GM12873 (cell line): ENCODE data around the gene CPLX4.
A peak's percentile ranks its signal among the peaks of the same experiment; 100 is the strongest.

ENCODE experiments used
- TF ChIP-seq, protein P1 (sequence below): IDR thresholded peaks from 2 replicates; pipeline ENCODE4 v1.5.1; 2012; ENCODE audit warnings: low read depth, mild to moderate bottlenecking, moderate library complexity, low read length, control low read depth; ENCODE audit not compliant: insufficient read depth; ENCODE audit errors: missing control alignments

The CPLX4 gene

DNA sequence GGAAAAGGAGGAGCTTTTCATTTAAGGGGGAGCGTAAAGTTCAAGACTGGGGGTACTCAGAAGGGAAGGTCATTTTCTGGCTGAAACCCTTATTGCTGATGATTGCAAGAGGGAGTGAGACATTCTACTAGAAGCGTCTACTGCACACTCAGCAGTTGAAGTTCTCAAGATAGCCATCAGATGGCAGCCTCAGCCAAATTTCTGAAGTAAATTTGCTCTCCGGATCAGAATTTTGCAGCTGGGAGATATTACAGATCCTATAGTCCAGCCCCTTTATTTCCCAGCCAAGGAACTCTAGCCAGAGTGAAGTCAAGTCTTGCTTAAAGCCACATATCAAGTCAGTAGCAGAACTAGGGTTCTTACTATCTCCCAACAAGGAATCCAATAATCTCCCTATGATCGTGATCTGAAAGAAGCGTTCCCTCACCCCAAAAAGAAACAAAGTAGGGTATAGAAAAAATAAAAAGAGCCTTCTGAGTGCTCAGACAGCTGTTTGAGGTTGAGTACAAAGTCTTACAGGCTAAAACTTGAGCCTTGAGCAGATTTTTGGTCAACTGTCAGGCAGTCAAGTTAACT, 69.2 kb downstream of the CPLX4 start:
- TF ChIP-seq, protein P1, sequence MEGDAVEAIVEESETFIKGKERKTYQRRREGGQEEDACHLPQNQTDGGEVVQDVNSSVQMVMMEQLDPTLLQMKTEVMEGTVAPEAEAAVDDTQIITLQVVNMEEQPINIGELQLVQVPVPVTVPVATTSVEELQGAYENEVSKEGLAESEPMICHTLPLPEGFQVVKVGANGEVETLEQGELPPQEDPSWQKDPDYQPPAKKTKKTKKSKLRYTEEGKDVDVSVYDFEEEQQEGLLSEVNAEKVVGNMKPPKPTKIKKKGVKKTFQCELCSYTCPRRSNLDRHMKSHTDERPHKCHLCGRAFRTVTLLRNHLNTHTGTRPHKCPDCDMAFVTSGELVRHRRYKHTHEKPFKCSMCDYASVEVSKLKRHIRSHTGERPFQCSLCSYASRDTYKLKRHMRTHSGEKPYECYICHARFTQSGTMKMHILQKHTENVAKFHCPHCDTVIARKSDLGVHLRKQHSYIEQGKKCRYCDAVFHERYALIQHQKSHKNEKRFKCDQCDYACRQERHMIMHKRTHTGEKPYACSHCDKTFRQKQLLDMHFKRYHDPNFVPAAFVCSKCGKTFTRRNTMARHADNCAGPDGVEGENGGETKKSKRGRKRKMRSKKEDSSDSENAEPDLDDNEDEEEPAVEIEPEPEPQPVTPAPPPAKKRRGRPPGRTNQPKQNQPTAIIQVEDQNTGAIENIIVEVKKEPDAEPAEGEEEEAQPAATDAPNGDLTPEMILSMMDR, result peak; percentile 80

- TF ChIP-seq, protein P1, result no peak
Observed at GRCh38 chr18:59246796-59247195, 71.7 kb downstream of the CPLX4 start.
